IMR-90 (cell line): ENCODE measurements around the gene DENND1A. TPM values are rescaled to one million over a fixed set of nuclear protein-coding genes. Genes with fewer than 3 reads are reported as not detected.

Source experiments
- ATAC-seq: fragments of 200-7000 bp; cut with Tn5 transposase; 2 replicates; pipeline ENCODE4 v1.9.1; 2020; ENCODE audit warnings: low read depth, mild to moderate bottlenecking, moderate library complexity
- BruUV-seq: library from RNA; stranded (reverse); fragments of 400-500 nt; replicated peaks from 2 replicates; lab custom pipeline; 2021; lab: Mats Ljungman, UMichigan
- CTCF ChIA-PET: fragments of 300-600 bp; formaldehyde crosslinking; extraction: SDS; loops from one replicate; lab custom pipeline; 2021; ENCODE audit warnings: antibody characterized with exemption; lab: Yijun Ruan, JAX
- POLR2A ChIA-PET: fragments of 300-600 bp; sonication (Branson Sonifier 250); formaldehyde crosslinking; loops from one replicate; lab custom pipeline; 2022; ENCODE audit warnings: antibody characterized with exemption; ENCODE audit not compliant: unreplicated experiment; lab: Charles Lee
- DNase-seq: peaks from one replicate; pipeline ENCODE4 v3.0.0; 2013
- H2AFZ ChIP-seq: replicated peaks from 2 replicates; pipeline ENCODE3; 2013; ENCODE audit warnings: low read length, mild to moderate bottlenecking; ENCODE audit not compliant: poor library complexity
- H2AK5ac ChIP-seq: 2 replicates; pipeline ENCODE4 v1.6.1; 2013; ENCODE audit warnings: low read depth, low read length, inconsistent platforms
- H2AK9ac ChIP-seq: replicated peaks from 2 replicates; pipeline ENCODE3; 2013; ENCODE audit warnings: mild to moderate bottlenecking, low read depth, low read length, moderate library complexity; ENCODE audit not compliant: poor library complexity
- H2BK120ac ChIP-seq: 2 replicates; pipeline ENCODE4 v1.6.1; 2013; ENCODE audit warnings: low read depth, low read length, inconsistent platforms
- H2BK15ac ChIP-seq: 3 replicates; pipeline ENCODE4 v1.6.1; 2013; ENCODE audit warnings: low read depth, low read length, inconsistent platforms
- H2BK20ac ChIP-seq: 2 replicates; pipeline ENCODE4 v1.6.1; 2013; ENCODE audit warnings: low read depth, mild to moderate bottlenecking, inconsistent platforms, low read length, moderate library complexity
- H2BK5ac ChIP-seq: 2 replicates; pipeline ENCODE4 v1.6.1; 2013; ENCODE audit warnings: mild to moderate bottlenecking, low read depth, low read length, inconsistent platforms; ENCODE audit not compliant: poor library complexity, severe bottlenecking
- H3K14ac ChIP-seq: replicated peaks from 2 replicates; pipeline ENCODE4 v1.6.1; 2013; ENCODE audit warnings: low read depth, low read length, inconsistent platforms
- H3K18ac ChIP-seq: 2 replicates; pipeline ENCODE4 v1.6.1; 2013; ENCODE audit warnings: low read depth, low read length, control low read depth
- H3K23ac ChIP-seq: 2 replicates; pipeline ENCODE4 v1.6.1; 2013; ENCODE audit warnings: low read depth, low read length, inconsistent platforms
- H3K27ac ChIP-seq: 2 replicates; pipeline ENCODE4 v1.5.1; 2013; ENCODE audit warnings: mild to moderate bottlenecking, control low read depth, low read length; ENCODE audit not compliant: insufficient read depth
- H3K27me3 ChIP-seq: 2 replicates; pipeline ENCODE4 v1.6.1; 2013; ENCODE audit warnings: low read length; ENCODE audit not compliant: control insufficient read depth, insufficient read depth
- H3K36me3 ChIP-seq: 2 replicates; pipeline ENCODE4 v1.6.1; 2013; ENCODE audit warnings: low read length, mixed read lengths; ENCODE audit not compliant: control insufficient read depth, insufficient read depth
- H3K4ac ChIP-seq: 2 replicates; pipeline ENCODE4 v1.6.1; 2013; ENCODE audit warnings: low read depth, low read length, inconsistent platforms
- H3K4me1 ChIP-seq: 2 replicates; pipeline ENCODE4 v1.6.1; 2013; ENCODE audit warnings: low read length, mixed read lengths; ENCODE audit not compliant: control insufficient read depth, insufficient read depth
- H3K4me2 ChIP-seq: 2 replicates; pipeline ENCODE4 v1.6.1; 2013; ENCODE audit warnings: low read depth, mild to moderate bottlenecking, control low read depth, low read length, moderate library complexity
- H3K4me3 ChIP-seq: 2 replicates; pipeline ENCODE4 v1.5.1; 2013; ENCODE audit warnings: low read depth, mild to moderate bottlenecking, control low read depth, low read length, moderate library complexity; ENCODE audit not compliant: insufficient read depth
- H3K56ac ChIP-seq: 2 replicates; pipeline ENCODE4 v1.6.1; 2013; ENCODE audit warnings: low read length, inconsistent platforms; ENCODE audit not compliant: insufficient read depth; ENCODE audit errors: extremely low read depth
- H3K79me1 ChIP-seq, 2 experiments: 2 replicates each; pipeline ENCODE4 v1.6.1; 2013; ENCODE audit warnings: low read length in 2 of 2, inconsistent platforms in 1 of 2, low read depth in 1 of 2
- H3K9ac ChIP-seq: 2 replicates; pipeline ENCODE4 v1.6.1; 2013; ENCODE audit warnings: low read depth, low read length, control low read depth
- H3K9me1 ChIP-seq: 2 replicates; pipeline ENCODE4 v1.6.1; 2013; ENCODE audit warnings: low read length, inconsistent platforms; ENCODE audit not compliant: insufficient read depth
- H3K9me3 ChIP-seq: 2 replicates; pipeline ENCODE4 v1.6.1; 2013; ENCODE audit warnings: low read length; ENCODE audit not compliant: control insufficient read depth, insufficient read depth
- H4K20me1 ChIP-seq: 2 replicates; pipeline ENCODE4 v1.6.1; 2013; ENCODE audit warnings: low read length, inconsistent platforms; ENCODE audit not compliant: insufficient read depth
- H4K5ac ChIP-seq: 2 replicates; pipeline ENCODE4 v1.6.1; 2013; ENCODE audit warnings: mild to moderate bottlenecking, low read depth, low read length, control low read depth
- H4K8ac ChIP-seq, 2 experiments: 2 replicates each; pipeline ENCODE4 v1.6.1; 2013; ENCODE audit warnings: low read depth in 2 of 2, low read length in 2 of 2, control low read depth in 1 of 2, inconsistent platforms in 1 of 2
- H4K91ac ChIP-seq: 2 replicates; pipeline ENCODE4 v1.6.1; 2013; ENCODE audit warnings: low read depth, low read length, inconsistent platforms; ENCODE audit not compliant: insufficient read depth
- BHLHE40 ChIP-seq: fragments of 150-350 bp; IDR thresholded peaks from 2 replicates; pipeline ENCODE4 v1.6.1; 2016; ENCODE audit warnings: mild to moderate bottlenecking, low read depth, low read length
- CEBPB ChIP-seq: IDR thresholded peaks from 2 replicates; pipeline ENCODE4 v1.6.1; 2012; ENCODE audit warnings: low read depth, low read length, improper control_type of control experiment
- CHD1 ChIP-seq: IDR thresholded peaks from 2 replicates; pipeline ENCODE4 v1.6.1; 2012; ENCODE audit warnings: low read depth, low read length, improper control_type of control experiment
- FOS ChIP-seq: fragments of 150-350 bp; IDR thresholded peaks from 2 replicates; pipeline ENCODE4 v1.6.1; 2016; ENCODE audit warnings: low read depth, low read length
- MAFK ChIP-seq: IDR thresholded peaks from 2 replicates; pipeline ENCODE4 v1.6.1; 2012; ENCODE audit warnings: low read depth, low read length, improper control_type of control experiment
- MAZ ChIP-seq: IDR thresholded peaks from 2 replicates; pipeline ENCODE4 v1.6.1; 2012; ENCODE audit warnings: low read depth, mild to moderate bottlenecking, low read length, improper control_type of control experiment, moderate library complexity, borderline replicate concordance
- MXI1 ChIP-seq: IDR thresholded peaks from 2 replicates; pipeline ENCODE4 v1.6.1; 2012; ENCODE audit warnings: low read depth, mild to moderate bottlenecking, low read length, moderate library complexity, borderline replicate concordance
- NFE2L2 ChIP-seq: fragments of 150-350 bp; IDR thresholded peaks from 2 replicates; pipeline ENCODE4 v1.6.1; 2016; ENCODE audit warnings: low read depth, mild to moderate bottlenecking, low read length
- POLR2A ChIP-seq: IDR thresholded peaks from 2 replicates; pipeline ENCODE4 v1.6.1; 2012; ENCODE audit warnings: mild to moderate bottlenecking, low read depth, low read length
- RAD21 ChIP-seq: IDR thresholded peaks from 2 replicates; pipeline ENCODE4 v1.6.1; 2012; ENCODE audit warnings: low read length, improper control_type of control experiment
- RCOR1 ChIP-seq: IDR thresholded peaks from 2 replicates; pipeline ENCODE4 v1.6.1; 2012; ENCODE audit warnings: mild to moderate bottlenecking, low read length, improper control_type of control experiment; ENCODE audit not compliant: insufficient replicate concordance
- SMC3 ChIP-seq: fragments of 150-350 bp; IDR thresholded peaks from 2 replicates; pipeline ENCODE4 v1.6.1; 2016; ENCODE audit warnings: low read depth, mild to moderate bottlenecking, antibody characterized with exemption, low read length, moderate library complexity
- WGBS, 2 experiments: methylation state at CpG; one replicate each; pipeline versions ENCODE4 v1.1.5 to v1.1.7; 2013; ENCODE audit warnings: missing lambda C conversion rate in 2 of 2; ENCODE audit not compliant: insufficient read length in 1 of 2; ENCODE audit errors: extremely low coverage in 2 of 2; 5-methylcytosine and 5-hydroxymethylcytosine counted together
- dilution Hi-C: fragments of 300-500 bp; cut with HindIII; formaldehyde crosslinking; loops from one replicate; pipeline ENCODE4 v1.14.3; 2018; ENCODE audit warnings: low sequenced_read_pairs; ENCODE audit not compliant: unreplicated experiment
- in situ Hi-C: fragments of 300-500 bp; cut with MboI; formaldehyde crosslinking; loops from 3 replicates; pipeline ENCODE4 v1.14.3; 2019; ENCODE audit warnings: low sequenced_read_pairs, inconsistent platforms, mixed read lengths
- intact Hi-C: fragments of 100-400 bp; cut with micrococcal nuclease; formaldehyde crosslinking; loops from 2 replicates; pipeline ENCODE4 v1.10.0; 2022
- polyA plus RNA-seq, 3 experiments: library from polyadenylated mRNA; depleted of rRNA; stranded (reverse); fragments of >200 nt; gene quantifications; 2 replicates each; pipeline ENCODE4 v1.2.3, GENCODE V29; 2012; ENCODE audit warnings: low replicate concordance in 1 of 3
- total RNA-seq: library from RNA; depleted of rRNA; stranded (reverse); fragments of >200 nt; gene quantifications from 2 replicates; pipeline ENCODE4 v1.2.3, GENCODE V29; 2012
- TF ChIP-seq, protein P1 (sequence below): conservative IDR thresholded peaks from 2 replicates; pipeline ENCODE4 v1.5.1; 2012; ENCODE audit warnings: mild to moderate bottlenecking, low read depth, low read length, improper control_type of control experiment
- TF ChIP-seq, protein P2 (sequence below): fragments of 150-350 bp; IDR thresholded peaks from 2 replicates; pipeline ENCODE4 v1.6.1; 2016; ENCODE audit warnings: low read depth, mild to moderate bottlenecking, low read length, moderate library complexity, borderline replicate concordance
- TF ChIP-seq, protein P3 (sequence below): fragments of 150-350 bp; IDR thresholded peaks from 2 replicates; pipeline ENCODE4 v1.6.1; 2017; ENCODE audit warnings: mild to moderate bottlenecking, antibody characterized with exemption, low read length, low read depth

DENND1A gene
- total and polyA plus RNA-seq, 2 of the 4 experiments (the other 2 are of a cell fraction), result 21.4 to 27.6 TPM

DNA sequence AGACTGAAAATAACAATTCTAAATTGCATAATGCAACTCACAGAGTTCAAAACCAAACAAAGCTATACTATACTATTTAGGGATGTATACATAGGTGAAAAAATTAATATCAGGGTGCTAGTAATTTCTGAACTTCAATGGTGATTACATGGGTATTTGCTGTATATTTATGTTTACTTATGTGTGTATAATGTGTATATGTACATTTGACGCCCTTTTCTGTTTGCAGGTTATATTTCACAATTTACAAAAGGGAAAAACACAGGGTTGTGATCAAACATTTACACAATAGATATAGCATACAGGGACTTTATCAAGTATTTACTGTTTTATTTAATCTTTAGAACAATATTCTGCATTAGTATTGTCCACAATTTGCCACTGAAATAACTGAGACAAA is 184.0 kb downstream of the DENND1A start:
- H3K4me3 ChIP-seq, result no peak overlapping the region
- no peak overlapping the region for H2BK15ac ChIP-seq
- no peak overlapping the region for H3K56ac ChIP-seq
- no peak overlapping the region for H2BK120ac ChIP-seq
- POLR2A ChIA-PET, result no interaction called here
- DNase-seq (no peak), ATAC-seq (no peak)
- H2AK5ac ChIP-seq, result no peak overlapping the region
- no peak overlapping the region for H2BK20ac ChIP-seq
- no peak overlapping the region for H3K4ac ChIP-seq
- in situ Hi-C loops, result no loop called here
- H3K4me1 ChIP-seq, result peaks cover 5% of the 10 kb centered on the region; the same call in 1 of the 2 replicates
- H3K27ac ChIP-seq, result no peak overlapping the region
- H4K5ac ChIP-seq, result no peak overlapping the region
- no peak overlapping the region for H3K23ac ChIP-seq
- no peak overlapping the region for H3K14ac ChIP-seq
- H3K36me3 ChIP-seq, result no peaks in the 10 kb centered on the region
- dilution Hi-C loops, result no loop called here
- no peak overlapping the region for H3K9ac ChIP-seq
- H3K4me2 ChIP-seq, result no peak overlapping the region
- H4K8ac ChIP-seq, result no peak overlapping the region
- BruUV-seq, result no TSS peak
- H4K20me1 ChIP-seq, result peaks cover 3% of the 10 kb centered on the region; the same call in 1 of the 2 replicates
- no peaks in the 10 kb centered on the region for H3K9me3 ChIP-seq
- H2AK9ac ChIP-seq, result no peak overlapping the region
- intact Hi-C loops, result no loop called here
- no peak overlapping the region for H2BK5ac ChIP-seq
- no peaks in the 10 kb centered on the region for H3K27me3 ChIP-seq
- no peak overlapping the region for H4K91ac ChIP-seq
- peaks cover 3% of the 10 kb centered on the region for H3K9me1 ChIP-seq
- H3K79me1 ChIP-seq, result peaks cover 0 to 6% of the 10 kb centered on the region in 2 experiments; a peak in 3 of 4 replicates
- no peak for TF ChIP-seq RAD21
- no peak for TF ChIP-seq CHD1
- TF ChIP-seq BHLHE40, result no peak
- TF ChIP-seq, protein P1, sequence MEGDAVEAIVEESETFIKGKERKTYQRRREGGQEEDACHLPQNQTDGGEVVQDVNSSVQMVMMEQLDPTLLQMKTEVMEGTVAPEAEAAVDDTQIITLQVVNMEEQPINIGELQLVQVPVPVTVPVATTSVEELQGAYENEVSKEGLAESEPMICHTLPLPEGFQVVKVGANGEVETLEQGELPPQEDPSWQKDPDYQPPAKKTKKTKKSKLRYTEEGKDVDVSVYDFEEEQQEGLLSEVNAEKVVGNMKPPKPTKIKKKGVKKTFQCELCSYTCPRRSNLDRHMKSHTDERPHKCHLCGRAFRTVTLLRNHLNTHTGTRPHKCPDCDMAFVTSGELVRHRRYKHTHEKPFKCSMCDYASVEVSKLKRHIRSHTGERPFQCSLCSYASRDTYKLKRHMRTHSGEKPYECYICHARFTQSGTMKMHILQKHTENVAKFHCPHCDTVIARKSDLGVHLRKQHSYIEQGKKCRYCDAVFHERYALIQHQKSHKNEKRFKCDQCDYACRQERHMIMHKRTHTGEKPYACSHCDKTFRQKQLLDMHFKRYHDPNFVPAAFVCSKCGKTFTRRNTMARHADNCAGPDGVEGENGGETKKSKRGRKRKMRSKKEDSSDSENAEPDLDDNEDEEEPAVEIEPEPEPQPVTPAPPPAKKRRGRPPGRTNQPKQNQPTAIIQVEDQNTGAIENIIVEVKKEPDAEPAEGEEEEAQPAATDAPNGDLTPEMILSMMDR, result no peak
- TF ChIP-seq MAZ, result no peak
- TF ChIP-seq CEBPB, result no peak
- TF ChIP-seq NFE2L2, result no peak
- TF ChIP-seq SMC3, result no peak
- TF ChIP-seq, protein P2, sequence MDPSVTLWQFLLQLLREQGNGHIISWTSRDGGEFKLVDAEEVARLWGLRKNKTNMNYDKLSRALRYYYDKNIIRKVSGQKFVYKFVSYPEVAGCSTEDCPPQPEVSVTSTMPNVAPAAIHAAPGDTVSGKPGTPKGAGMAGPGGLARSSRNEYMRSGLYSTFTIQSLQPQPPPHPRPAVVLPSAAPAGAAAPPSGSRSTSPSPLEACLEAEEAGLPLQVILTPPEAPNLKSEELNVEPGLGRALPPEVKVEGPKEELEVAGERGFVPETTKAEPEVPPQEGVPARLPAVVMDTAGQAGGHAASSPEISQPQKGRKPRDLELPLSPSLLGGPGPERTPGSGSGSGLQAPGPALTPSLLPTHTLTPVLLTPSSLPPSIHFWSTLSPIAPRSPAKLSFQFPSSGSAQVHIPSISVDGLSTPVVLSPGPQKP, result no peak
- no peak for TF ChIP-seq RCOR1
- TF ChIP-seq FOS, result no peak
- no peak for TF ChIP-seq MAFK
- TF ChIP-seq POLR2A, result no peak
- TF ChIP-seq, protein P3, sequence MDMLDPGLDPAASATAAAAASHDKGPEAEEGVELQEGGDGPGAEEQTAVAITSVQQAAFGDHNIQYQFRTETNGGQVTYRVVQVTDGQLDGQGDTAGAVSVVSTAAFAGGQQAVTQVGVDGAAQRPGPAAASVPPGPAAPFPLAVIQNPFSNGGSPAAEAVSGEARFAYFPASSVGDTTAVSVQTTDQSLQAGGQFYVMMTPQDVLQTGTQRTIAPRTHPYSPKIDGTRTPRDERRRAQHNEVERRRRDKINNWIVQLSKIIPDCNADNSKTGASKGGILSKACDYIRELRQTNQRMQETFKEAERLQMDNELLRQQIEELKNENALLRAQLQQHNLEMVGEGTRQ, result no peak
- no peak for TF ChIP-seq MXI1
- CTCF ChIA-PET, result no interaction called here
- no CpG with 5 or more reads among the region's 1 CpG for WGBS, 2 experiments
- no peak overlapping the region for H3K18ac ChIP-seq
- no peak overlapping the region for H2AFZ ChIP-seq
